ENCODE measurements around the gene APC.

Gene APC

DNA sequence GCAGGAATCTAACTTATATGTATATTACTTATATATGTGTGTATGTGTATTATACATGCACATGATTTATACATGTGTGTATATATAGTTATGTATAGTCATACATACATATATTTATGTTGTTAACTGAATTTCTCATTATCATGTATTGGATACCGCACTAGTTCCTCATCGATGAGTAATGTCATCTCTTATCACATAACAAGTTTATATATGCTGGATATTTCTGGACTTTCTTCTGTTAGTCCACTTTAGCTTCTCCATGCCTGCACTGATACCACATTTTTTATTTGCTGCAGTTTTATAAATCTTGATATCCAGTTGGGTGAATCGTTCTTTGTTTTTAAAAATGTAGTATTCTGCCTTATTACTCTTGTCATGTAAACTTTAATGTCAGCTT lies 50.2 kb downstream of the APC start:
- H3K4me1 ChIP-seq (ENCODE audit: control insufficient read depth, insufficient read depth, low read length), result no peaks in the 10 kb centered on the region
- CTCF ChIA-PET, result interaction anchor here (0.7 to 1.1 kb wide), 2 partner anchors 181 to 236 kb away, joined by 3 to 5 read pairs; no protein-coding TSS in a partner anchor
- H3K4me3 ChIP-seq (ENCODE audit: low read depth, low read length), result no peak overlapping the region
- H3K36me3 ChIP-seq (ENCODE audit: control insufficient read depth in 2 of 2, insufficient read depth in 1 of 2, low read length in 2 of 2), result peaks cover 3 to 13% of the 10 kb centered on the region in 2 experiments
- POLR2A ChIA-PET, result no interaction called here
- no peak for TF ChIP-seq ZNF416 (tag by site-specific recombination; IDR thresholded peaks at IDR 0.05)
- H3K27ac ChIP-seq (ENCODE audit: extremely low read depth, low read depth, low read length), result no peak overlapping the region
- no peaks in the 10 kb centered on the region for H3K9me3 ChIP-seq (ENCODE audit: control insufficient read depth, insufficient read depth, low read depth, low read length)

DNA sequence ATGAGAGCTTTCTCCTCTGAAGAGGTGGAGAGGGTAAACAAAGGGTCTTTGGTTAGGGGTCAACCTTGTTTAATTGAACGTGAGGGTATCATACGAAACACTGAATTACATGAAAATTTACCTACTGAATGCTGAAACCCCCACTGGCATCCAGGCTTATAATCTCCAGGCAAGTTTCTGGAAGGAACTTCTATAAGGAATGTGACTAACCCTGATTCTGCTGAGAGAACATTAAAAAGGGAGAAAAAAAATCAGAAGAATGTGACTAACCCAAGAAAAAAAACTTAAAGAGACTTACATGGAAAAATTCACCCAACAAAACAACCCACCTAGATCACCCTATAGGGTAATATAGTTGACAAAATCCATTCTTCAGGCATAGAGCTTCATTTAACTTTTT lies 55.5 kb downstream of the APC start:
- no peak overlapping the region for H3K27ac ChIP-seq (ENCODE audit: extremely low read depth, low read depth, low read length)
- H3K9me3 ChIP-seq (ENCODE audit: control insufficient read depth, insufficient read depth, low read depth, low read length), result no peaks in the 10 kb centered on the region
- H3K4me3 ChIP-seq (ENCODE audit: low read depth, low read length), result no peak overlapping the region
- CTCF ChIA-PET, result no interaction called here
- H3K36me3 ChIP-seq (ENCODE audit: control insufficient read depth in 2 of 2, insufficient read depth in 1 of 2, low read length in 2 of 2), result peaks cover 17 to 26% of the 10 kb centered on the region in 2 experiments
- H3K4me1 ChIP-seq (ENCODE audit: control insufficient read depth, insufficient read depth, low read length), result no peaks in the 10 kb centered on the region
- POLR2A ChIA-PET, result no interaction called here
- TF ChIP-seq ZEB2 (tag by site-specific recombination; IDR thresholded peaks at IDR 0.05) (no peak), ZFP37 (tag by site-specific recombination; IDR thresholded peaks at IDR 0.05) (no peak), ZBTB17 (tag by site-specific recombination; IDR thresholded peaks at IDR 0.05) (no peak), ZNF155 (tag by site-specific recombination; IDR thresholded peaks at IDR 0.05) (no peak)
- TF ChIP-seq, protein P1, sequence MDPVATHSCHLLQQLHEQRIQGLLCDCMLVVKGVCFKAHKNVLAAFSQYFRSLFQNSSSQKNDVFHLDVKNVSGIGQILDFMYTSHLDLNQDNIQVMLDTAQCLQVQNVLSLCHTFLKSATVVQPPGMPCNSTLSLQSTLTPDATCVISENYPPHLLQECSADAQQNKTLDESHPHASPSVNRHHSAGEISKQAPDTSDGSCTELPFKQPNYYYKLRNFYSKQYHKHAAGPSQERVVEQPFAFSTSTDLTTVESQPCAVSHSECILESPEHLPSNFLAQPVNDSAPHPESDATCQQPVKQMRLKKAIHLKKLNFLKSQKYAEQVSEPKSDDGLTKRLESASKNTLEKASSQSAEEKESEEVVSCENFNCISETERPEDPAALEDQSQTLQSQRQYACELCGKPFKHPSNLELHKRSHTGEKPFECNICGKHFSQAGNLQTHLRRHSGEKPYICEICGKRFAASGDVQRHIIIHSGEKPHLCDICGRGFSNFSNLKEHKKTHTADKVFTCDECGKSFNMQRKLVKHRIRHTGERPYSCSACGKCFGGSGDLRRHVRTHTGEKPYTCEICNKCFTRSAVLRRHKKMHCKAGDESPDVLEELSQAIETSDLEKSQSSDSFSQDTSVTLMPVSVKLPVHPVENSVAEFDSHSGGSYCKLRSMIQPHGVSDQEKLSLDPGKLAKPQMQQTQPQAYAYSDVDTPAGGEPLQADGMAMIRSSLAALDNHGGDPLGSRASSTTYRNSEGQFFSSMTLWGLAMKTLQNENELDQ (tag by site-specific recombination; IDR thresholded peaks at IDR 0.05; ENCODE audit: low read depth), result no peak

DNA sequence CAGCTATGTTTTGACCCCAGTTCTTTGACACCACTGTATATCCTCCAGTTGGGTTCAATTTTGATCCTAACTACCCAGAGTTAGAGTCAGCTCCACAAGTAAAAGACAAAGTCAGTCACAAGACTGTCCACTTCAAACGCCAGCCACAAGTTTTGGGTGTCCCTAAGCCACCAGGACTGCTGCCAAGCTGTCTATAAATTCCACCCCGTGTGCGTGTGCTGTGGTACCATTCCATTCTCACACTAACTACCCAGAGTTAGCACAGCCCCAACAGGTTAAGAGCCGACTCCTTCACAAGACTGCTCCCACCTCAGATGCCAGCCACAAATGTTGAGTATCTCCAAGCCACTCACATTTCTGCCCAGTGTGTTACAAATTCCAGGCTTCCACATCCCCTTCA lies 56.7 kb downstream of the APC start:
- CTCF ChIA-PET, result interaction anchor here (0.6 kb wide), 1 partner anchor 487 kb away, joined by 3 read pairs; no protein-coding TSS in a partner anchor
- Histone ChIP-seq H3K4me3 (ENCODE audit: low read depth, low read length) (no peak overlapping the region), H3K4me1 (ENCODE audit: control insufficient read depth, insufficient read depth, low read length) (no peaks in the 10 kb centered on the region), H3K9me3 (ENCODE audit: control insufficient read depth, insufficient read depth, low read depth, low read length) (no peaks in the 10 kb centered on the region), H3K27ac (ENCODE audit: extremely low read depth, low read depth, low read length) (no peak overlapping the region), H3K36me3 (ENCODE audit: control insufficient read depth in 2 of 2, insufficient read depth in 1 of 2, low read length in 2 of 2) (peaks cover 20 to 26% of the 10 kb centered on the region in 2 experiments)
- TF ChIP-seq ZBTB21 (tag by site-specific recombination; IDR thresholded peaks at IDR 0.05) (no peak), ZXDB (tag by site-specific recombination; IDR thresholded peaks at IDR 0.05) (no peak), ZBTB8A (tag by site-specific recombination; IDR thresholded peaks at IDR 0.05) (no peak), ZNF747 (tag by site-specific recombination; IDR thresholded peaks at IDR 0.05) (no peak), ZNF239 (tag by site-specific recombination; IDR thresholded peaks at IDR 0.05) (no peak)
- POLR2A ChIA-PET, result no interaction called here

DNA sequence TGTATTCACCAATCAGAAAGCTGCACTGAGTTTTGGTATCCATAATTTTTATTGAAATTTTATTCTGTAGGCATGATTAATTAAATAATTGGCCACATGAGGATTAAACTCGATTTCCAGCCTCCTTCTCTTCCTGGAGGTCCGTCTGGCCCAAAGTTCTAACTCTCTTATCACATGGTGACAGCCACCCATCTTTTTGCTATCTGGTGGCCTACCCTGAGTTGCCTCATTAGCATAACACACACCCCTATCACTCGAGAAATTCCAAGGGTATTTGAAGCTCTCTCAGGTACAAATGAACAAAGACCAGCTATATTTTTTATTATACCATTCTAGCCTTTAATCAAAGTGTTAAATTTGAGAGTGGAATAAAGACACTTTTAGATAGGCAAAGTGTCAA lies 57.7 kb downstream of the APC start:
- POLR2A ChIA-PET, result no interaction called here
- CTCF ChIA-PET, result interaction anchor here (0.6 kb wide), 1 partner anchor 684 kb away, joined by 4 read pairs; no protein-coding TSS in a partner anchor
- H3K4me3 ChIP-seq (ENCODE audit: low read depth, low read length), result no peak overlapping the region
- no peak overlapping the region for H3K27ac ChIP-seq (ENCODE audit: extremely low read depth, low read depth, low read length)
- peaks cover 20 to 26% of the 10 kb centered on the region in 2 experiments for H3K36me3 ChIP-seq (ENCODE audit: control insufficient read depth in 2 of 2, insufficient read depth in 1 of 2, low read length in 2 of 2)
- no peaks in the 10 kb centered on the region for H3K4me1 ChIP-seq (ENCODE audit: control insufficient read depth, insufficient read depth, low read length)
- no peaks in the 10 kb centered on the region for H3K9me3 ChIP-seq (ENCODE audit: control insufficient read depth, insufficient read depth, low read depth, low read length)
- TF ChIP-seq ZNF221 (tag by site-specific recombination; IDR thresholded peaks at IDR 0.05; ENCODE audit: borderline replicate concordance) (no peak), ZNF521 (tag by site-specific recombination; IDR thresholded peaks at IDR 0.05) (no peak), ZNF23 (tag by site-specific recombination; IDR thresholded peaks at IDR 0.05; ENCODE audit: borderline replicate concordance) (no peak), GLIS1 (tag by site-specific recombination; IDR thresholded peaks at IDR 0.05) (no peak), ZFP41 (tag by site-specific recombination; IDR thresholded peaks at IDR 0.05; ENCODE audit: borderline replicate concordance) (no peak), ZNF202 (tag by site-specific recombination; IDR thresholded peaks at IDR 0.05; ENCODE audit: borderline replicate concordance) (no peak), GLI4 (tag by site-specific recombination; IDR thresholded peaks at IDR 0.05) (no peak), ZNF211 (tag by site-specific recombination; IDR thresholded peaks at IDR 0.05; ENCODE audit: low read depth) (no peak), ZNF555 (tag by site-specific recombination; conservative IDR thresholded peaks at IDR 0.05) (no peak), WT1 (tag by site-specific recombination; IDR thresholded peaks at IDR 0.05) (no peak)
- TF ChIP-seq, protein P2, sequence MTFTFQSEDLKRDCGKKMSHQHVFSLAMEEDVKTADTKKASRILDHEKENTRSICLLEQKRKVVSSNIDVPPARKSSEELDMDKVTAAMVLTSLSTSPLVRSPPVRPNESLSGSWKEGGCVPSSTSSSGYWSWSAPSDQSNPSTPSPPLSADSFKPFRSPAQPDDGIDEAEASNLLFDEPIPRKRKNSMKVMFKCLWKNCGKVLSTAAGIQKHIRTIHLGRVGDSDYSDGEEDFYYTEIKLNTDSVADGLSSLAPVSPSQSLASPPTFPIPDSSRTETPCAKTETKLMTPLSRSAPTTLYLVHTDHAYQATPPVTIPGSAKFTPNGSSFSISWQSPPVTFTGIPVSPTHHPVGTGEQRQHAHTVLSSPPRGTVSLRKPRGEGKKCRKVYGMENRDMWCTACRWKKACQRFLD (tag by site-specific recombination; IDR thresholded peaks at IDR 0.05), result no peak
- TF ChIP-seq, protein P3, sequence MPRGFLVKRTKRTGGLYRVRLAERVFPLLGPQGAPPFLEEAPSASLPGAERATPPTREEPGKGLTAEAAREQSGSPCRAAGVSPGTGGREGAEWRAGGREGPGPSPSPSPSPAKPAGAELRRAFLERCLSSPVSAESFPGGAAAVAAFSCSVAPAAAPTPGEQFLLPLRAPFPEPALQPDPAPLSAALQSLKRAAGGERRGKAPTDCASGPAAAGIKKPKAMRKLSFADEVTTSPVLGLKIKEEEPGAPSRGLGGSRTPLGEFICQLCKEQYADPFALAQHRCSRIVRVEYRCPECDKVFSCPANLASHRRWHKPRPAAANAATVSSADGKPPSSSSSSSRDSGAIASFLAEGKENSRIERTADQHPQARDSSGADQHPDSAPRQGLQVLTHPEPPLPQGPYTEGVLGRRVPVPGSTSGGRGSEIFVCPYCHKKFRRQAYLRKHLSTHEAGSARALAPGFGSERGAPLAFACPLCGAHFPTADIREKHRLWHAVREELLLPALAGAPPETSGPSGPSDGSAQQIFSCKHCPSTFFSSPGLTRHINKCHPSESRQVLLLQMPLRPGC (tag by site-specific recombination; IDR thresholded peaks at IDR 0.05), result no peak
